H54 (cell line): ENCODE measurements around the gene DNASE1L3.
A peak's percentile ranks its signal among the peaks of the same experiment; 100 is the strongest.

Experiments
- DNase-seq: peaks from one replicate; pipeline ENCODE4 v3.0.0; 2011; ENCODE audit warnings: low spot score, mixed read lengths; ENCODE audit not compliant: insufficient read length
- FAIRE-seq: peaks from 3 replicates; lab custom pipeline; 2011; peaks lifted over from hg19 to GRCh38; lab: Jason Lieb, UNC
- POLR2A ChIP-seq: IDR thresholded peaks from 2 replicates; pipeline ENCODE4 v1.6.1; 2011; ENCODE audit warnings: low read depth, mild to moderate bottlenecking, low read length

Gene DNASE1L3

DNA sequence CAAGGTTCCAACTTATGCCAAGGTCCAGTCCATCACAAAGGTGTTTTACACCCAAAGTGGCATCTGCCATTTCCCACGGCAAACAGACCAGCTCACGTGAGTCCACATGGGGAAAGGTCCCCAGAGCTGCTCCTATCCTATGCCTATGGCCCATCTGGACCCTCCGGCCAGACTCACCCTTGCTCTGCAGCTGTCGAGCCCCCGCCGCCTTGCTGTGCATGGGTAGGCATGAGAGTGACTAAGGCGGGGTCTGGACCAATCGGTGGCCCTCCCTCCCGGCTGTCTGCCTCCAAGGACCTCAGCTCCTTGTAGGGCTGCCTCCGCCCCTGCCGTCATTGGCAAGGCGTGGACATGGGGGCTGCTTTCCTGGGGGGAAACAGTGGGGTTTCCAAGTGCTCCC lies 26.9 kb downstream of the DNASE1L3 start:
- FAIRE-seq (no peak), DNase-seq (no peak)
- TF ChIP-seq POLR2A = no peak

DNA sequence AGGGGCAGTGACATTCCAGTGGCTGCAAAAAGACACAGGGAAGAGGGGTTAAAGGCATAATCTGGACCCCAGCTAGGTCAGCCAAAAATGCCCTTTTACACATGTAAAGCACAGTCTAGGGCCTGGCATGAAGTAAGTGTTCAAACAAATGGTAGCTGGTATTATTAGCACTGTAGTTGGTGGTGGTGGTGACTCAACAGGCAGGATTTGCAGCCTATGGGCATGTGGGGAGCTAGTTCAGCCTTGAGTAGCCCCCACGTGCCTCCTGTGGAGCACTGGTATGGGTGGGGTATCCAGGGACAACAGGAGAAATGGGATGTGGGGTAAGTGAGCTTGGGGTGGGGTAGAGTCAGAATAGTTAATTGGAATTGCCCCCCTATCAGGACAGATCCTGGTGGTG lies 27.6 kb downstream of the DNASE1L3 start:
- no peak for FAIRE-seq
- no peak for TF ChIP-seq POLR2A
- no peak for DNase-seq

DNA sequence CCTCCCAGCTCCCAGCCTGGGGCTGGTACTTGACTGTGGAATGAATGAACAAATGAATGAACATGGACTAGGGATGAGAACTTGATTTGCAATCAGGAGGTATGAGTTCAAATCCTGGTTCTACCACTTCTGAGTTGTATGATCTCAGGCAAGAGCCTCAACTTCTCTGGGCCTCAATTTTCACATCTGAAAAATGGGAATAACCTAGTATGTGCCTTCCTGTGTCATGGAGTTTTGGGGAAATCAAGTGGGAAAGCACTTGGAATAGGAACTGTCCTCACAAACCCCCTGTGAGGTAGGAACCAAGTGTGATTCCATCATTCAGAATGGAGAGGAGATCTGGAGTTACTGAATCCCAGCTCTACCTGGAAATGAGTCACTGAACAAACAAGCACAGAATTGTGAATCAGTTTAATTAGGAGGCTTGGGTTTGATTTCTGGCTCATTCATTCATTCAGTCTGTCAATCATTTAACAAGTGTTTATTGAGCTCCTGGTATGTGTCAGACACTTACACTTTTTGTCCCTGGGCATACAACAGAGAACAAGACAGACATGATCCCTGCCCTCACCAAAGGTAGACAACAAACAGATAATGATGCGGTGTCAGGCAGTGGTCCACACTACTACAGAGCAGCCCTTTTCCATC lies 29.7 kb downstream of the DNASE1L3 start:
- FAIRE-seq = no peak
- TF ChIP-seq POLR2A = no peak

DNA sequence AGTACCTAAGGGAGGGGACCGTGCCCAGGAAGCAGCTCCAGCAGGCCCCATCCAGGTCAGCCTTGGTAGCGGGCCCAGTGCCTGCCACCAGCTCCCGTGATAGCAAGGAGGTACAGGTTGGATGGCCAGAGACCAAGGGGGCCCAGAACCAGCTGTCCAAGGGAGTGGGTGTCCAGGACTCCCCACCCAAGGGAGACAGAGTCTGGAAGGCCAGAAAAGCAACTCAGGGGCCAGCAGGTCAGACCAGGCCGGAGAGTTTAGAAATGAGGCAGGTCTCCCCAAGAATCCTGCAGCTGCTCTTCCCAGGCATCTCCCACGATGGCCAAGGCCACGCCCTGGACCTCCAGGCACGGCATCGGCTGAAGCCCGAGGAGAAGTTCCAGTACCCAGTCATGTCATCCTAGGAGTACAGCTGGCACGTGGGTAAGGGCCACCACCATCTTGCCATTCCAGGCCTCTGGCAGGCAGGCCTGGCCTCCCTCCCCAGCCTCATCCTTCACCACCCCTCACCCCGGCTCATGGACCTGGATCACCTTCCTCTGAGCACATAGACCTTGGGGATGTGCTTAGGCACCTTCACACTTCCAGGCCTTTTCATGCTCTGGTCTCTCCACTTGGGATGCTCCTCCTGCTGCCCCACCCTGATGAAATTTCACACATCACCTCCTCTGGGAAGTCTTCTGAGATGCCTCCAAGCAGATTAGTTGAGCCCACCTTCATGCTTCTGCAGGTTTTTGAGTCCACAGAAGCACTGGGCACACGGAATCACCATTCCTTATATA lies 30.5 kb downstream of the DNASE1L3 start:
- TF ChIP-seq POLR2A = no peak
- FAIRE-seq (no peak), DNase-seq (no peak)

More for the DNA sequence above, 29.7 kb downstream of the DNASE1L3 start:
- DNase-seq = no peak

DNA sequence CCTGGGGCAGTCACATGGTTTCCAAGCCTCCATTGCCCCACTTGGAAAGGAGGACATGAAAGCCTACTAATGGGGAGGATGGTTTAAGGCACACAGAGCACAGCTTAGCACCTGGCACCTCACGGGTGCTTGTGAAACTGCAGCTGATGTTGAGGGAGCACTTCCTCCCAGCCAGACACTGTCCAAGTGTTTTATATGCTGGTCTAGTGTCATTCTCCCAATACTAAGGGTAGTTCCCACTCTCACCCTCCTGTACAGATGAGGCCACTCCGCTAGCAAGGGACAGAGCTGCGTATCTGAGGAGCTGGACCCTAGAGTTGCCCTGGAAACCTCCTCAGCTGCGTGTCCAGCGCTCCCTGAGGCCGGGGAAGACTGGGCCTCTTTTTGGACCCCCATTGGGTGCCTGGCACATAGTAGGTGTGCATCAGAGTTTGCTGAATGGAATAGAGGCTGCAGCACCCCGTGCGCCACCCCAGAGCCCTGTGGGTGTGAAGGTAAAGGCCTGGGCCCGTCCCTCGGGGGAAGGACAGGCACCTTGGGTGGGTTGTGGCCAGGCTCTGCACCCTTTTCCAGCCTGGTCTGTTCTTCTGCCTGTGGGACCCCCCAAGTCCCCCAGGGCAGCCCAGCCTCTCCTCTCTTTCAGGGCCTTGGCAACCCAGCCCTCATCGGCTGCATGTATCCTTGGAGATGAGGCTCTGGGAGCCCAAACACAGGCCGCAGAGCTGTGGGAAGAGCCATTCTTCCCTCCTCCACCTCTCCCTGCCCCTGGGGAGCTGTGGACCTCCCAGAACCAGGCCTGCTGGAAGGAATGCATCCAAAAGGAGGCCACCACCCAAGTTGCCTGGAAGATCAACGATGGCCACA lies 31.3 kb downstream of the DNASE1L3 start:
- FAIRE-seq (no peak), DNase-seq (no peak)
- TF ChIP-seq POLR2A = no peak

DNA sequence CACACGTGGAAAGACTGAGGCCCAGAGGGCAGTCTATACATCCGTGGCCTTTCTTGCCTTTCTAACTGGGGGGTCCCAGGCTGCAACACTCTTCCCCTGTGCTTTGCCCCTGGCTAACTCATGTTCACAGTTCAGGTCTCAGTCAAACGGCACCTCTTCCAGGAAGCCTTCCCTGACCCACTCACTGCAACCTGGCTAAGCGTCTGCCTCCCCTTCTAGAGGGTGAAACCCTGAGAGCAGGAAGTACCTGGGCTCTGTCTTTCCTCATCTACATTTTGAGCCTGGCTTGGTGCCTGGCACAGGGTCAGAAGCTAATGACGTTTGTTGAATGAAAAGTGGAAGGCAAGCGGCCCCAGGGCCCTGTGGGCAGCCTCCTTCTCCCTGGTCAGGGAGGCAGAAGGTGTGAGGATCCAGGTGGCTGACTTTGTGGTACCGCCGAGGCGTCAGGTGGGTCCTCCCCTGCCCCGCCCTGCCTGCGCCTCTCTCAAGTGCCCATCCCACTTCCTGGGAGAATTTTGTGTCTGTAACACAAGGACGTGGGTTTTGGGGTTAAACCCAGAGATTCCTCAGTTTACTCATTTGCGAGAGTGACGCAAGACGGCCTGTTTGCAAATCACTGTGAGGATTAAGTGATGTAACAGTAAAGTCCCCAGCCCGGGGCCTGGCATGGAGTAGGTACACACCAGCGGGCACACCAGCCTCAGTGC lies 32.1 kb downstream of the DNASE1L3 start:
- FAIRE-seq (no peak), DNase-seq (no peak)
- no peak for TF ChIP-seq POLR2A

DNA sequence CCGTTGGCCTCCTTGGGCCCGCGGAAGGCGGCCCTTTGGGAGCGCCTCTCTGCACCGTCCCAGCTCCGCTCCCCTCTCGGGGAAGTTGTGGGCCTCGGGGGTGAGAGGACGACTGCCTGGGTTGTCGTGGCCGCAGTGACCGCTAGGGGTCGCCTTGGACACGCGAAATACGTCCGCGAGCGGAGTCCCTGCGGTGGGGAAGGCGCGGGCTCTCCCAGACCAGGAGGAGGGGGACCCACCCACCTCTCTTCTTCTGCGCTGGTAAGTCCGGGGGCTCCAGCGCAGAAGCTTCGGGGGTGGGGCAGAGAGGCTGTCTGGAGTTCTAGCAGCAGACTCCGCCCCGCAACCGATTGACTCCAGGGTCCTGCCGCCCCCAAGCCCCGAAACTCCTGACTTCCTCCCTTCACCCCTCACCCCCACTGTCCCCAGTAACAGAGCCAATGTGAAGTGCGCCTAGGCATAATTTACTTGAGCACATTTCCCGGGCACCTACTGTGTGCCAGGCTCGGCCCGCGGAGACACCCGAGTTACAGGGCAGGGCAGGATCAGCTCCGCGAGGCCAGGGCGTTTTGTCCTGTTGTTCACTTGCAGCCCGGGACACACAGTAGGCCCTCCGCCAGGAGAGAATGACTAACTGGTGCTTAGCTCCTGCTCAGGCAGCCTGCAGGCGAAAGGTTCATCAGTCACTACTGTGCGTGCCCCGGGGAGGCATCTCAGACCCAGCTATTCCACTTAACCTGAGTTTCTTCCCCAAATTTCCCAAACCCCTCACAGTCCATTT lies 32.8 kb downstream of the DNASE1L3 start:
- no peak for TF ChIP-seq POLR2A
- no peak for FAIRE-seq
- DNase-seq = peak; percentile 73

DNA sequence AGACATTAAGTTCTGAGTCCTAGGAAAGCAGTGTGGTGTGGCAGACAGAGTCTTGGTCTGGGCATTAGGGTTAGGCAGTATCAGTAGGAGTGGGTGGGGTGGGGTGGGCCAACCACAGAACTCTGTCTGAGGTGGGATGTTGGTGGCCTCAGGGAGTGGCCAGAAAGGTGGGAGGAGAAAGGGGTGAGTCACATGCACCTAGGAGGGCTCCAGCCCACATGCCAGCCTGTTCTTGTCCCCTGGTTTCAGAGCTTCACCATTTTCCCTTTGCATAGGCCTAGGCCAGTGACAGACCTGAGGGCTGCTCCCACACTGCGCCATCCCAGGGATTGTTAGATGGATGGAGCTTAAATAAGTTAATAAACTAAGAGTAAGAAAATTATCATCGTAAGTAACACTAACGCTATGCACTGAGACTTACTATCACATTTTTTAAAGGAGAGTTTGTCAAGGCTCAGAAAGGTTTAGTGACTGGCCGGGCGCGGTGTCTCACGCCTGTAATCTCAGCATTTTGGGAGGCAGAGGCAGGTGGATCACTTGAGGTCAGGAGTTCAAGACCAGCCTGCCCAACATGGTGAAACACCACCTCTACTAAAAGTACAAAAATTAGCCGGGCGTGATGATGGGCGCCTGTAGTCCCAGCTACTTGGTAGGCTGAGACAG lies 33.8 kb downstream of the DNASE1L3 start:
- no peak for DNase-seq
- TF ChIP-seq POLR2A = no peak

DNA sequence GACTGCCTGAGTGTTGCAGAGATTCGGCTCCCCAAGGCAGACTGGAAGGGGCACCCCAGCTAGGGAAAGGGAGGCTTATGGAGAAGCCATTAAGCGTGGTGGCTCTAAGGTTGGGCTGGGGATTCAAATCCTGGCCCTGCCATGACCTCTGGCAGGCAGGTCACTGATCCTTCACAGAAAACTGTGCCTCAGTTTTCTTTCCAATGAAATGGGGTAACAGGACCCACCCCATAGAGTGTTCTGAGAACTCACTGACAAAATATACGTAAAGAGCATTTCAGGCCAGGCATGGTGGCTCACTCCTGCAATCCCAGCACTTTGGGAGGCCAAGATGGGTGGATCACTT lies 34.6 kb downstream of the DNASE1L3 start:
- no peak for FAIRE-seq
- no peak for DNase-seq
- no peak for TF ChIP-seq POLR2A

More for the DNA sequence above, 33.8 kb downstream of the DNASE1L3 start:
- no peak for FAIRE-seq

DNA sequence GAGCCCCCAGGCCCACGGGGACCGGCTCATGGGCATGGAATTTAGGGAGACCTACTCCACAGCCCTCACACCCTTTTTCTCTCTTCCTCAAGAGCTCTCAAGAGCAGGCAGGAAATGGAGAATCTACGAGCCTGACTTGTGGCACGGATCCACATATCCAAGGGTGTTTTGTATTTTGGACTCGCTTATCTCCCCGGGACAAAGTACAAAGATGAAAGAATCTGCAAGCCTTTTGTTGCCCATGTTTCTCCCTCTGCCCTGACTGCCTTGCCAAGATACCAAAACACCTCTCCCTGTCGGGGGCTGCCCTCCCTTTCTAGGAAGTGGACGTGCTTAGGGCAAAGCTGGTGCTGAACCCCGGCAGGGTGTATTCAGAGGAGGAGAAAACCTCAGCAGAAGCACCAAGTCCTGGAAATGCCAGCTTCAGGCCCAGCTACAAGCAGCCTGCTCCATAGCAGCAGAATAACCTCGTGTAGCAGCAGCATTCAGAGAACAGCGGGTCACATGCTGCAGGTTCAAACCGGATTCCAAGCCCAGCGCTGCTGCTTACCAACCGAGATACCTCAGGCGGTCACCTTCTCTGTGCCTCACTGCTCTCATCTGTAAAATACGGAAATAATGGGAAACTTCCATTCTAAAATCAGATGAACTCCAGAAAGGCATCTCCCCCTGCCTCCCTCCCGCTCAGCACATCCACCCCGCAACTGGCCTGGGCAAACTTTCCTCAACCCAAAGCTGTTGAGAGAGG lies 35.2 kb downstream of the DNASE1L3 start:
- no peak for TF ChIP-seq POLR2A
- FAIRE-seq (no peak), DNase-seq (no peak)

DNA sequence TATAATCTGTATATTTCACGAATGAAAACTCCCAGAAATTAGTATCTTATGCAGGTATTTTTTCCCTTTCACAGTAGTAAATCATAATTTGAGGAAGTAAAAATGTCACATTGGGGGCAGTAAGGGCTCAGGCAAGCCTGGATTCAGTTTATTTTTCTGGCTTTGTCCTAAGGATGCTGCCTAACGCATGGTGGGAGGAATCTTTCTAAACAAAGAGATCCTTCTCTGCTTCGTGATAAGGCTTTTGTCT lies 35.7 kb downstream of the DNASE1L3 start:
- no peak for DNase-seq
- no peak for FAIRE-seq
- no peak for TF ChIP-seq POLR2A
